ENCODE results near the gene GFPT2.

GRCh38 chr5:180389252-180390101 lies 36.3 kb upstream of the GFPT2 start:
- TF ChIP-seq CTCF (IDR thresholded peaks at IDR 0.05 in 2 of 3, conservative IDR thresholded peaks at IDR 0.05 in 1 of 3; ENCODE audit: insufficient read depth in 2 of 3, low read depth in 1 of 3, low read length in 3 of 3), result no peak
- no peak for TF ChIP-seq KDM4B (IDR thresholded peaks at IDR 0.05; ENCODE audit: borderline replicate concordance in 2 of 2, low read depth in 1 of 2)

All from K562 (cell line).